K562 (cell line): ENCODE data around the gene ZNF358. TPM values are rescaled to one million over a fixed set of nuclear protein-coding genes. Genes with fewer than 3 reads are reported as not detected.

Experiments used
- ATAC-seq: fragments of 200-7000 bp; cut with Tn5 transposase; 3 replicates; pipeline ENCODE4 v1.9.1; 2020; ENCODE audit warnings: moderate library complexity
- BruUV-seq: library from RNA; stranded (reverse); fragments of 400-500 nt; replicated peaks from 2 replicates; lab custom pipeline; 2021; lab: Mats Ljungman, UMichigan
- CTCF ChIA-PET: fragments of 300-600 bp; formaldehyde crosslinking; extraction: SDS; loops from one replicate; lab custom pipeline; 2021; ENCODE audit warnings: low intra/inter-chr PET ratio; lab: Yijun Ruan, JAX
- POLR2A ChIA-PET: fragments of 300-600, 350-650 bp; sonication (Branson Sonifier 250); formaldehyde crosslinking; extraction: SDS; loops from one replicate; lab custom pipeline; 2021; ENCODE audit warnings: antibody characterized with exemption, inconsistent platforms; lab: Yijun Ruan, JAX
- DNase-seq, 4 experiments: peaks; one replicate each; pipeline versions ENCODE4 v3.0.0 to v3.0.0-alpha.2; 2011 to 2018; ENCODE audit warnings: low spot score in 3 of 4, mixed read lengths in 3 of 4; ENCODE audit errors: extremely low read depth in 1 of 4
- FAIRE-seq: peaks from 2 replicates; lab custom pipeline; 2011; peaks lifted over from hg19 to GRCh38; lab: Jason Lieb, UNC
- H2AFZ ChIP-seq: 2 replicates; pipeline ENCODE4 v1.6.0; 2011; ENCODE audit warnings: low read depth, low read length, control low read depth, inconsistent platforms
- H3K27ac ChIP-seq: fragments of 200-600 bp; 3 replicates; pipeline ENCODE4 v1.8.0; 2011; ENCODE audit warnings: low read depth, mild to moderate bottlenecking, control low read depth, inconsistent platforms, low read length, moderate library complexity, mixed read lengths; ENCODE audit errors: extremely low read depth
- H3K27me3 ChIP-seq, 2 experiments: fragments of 300-600 bp in 1 of 2; 2 replicates in 1 of 2; 3 replicates in 1 of 2; pipeline versions ENCODE4 v1.6.0 to v1.8.0; 2011; ENCODE audit warnings: inconsistent platforms in 2 of 2, low read length in 2 of 2, mild to moderate bottlenecking in 1 of 2, mixed read lengths in 1 of 2, moderate library complexity in 1 of 2; ENCODE audit not compliant: control insufficient read depth in 2 of 2, insufficient read depth in 2 of 2
- H3K36me3 ChIP-seq: fragments of 300-600 bp; 3 replicates; pipeline ENCODE4 v1.8.0; 2011; ENCODE audit warnings: mild to moderate bottlenecking, low read length, inconsistent platforms; ENCODE audit not compliant: control insufficient read depth, insufficient read depth
- H3K4me1 ChIP-seq, 2 experiments: fragments of 200-600 bp in 1 of 2; replicated peaks in 1 of 2; 2 replicates in 1 of 2; 3 replicates in 1 of 2; pipeline versions ENCODE4 v1.5.1 to v1.8.0; 2011; ENCODE audit warnings: inconsistent platforms in 2 of 2, low read length in 2 of 2, mild to moderate bottlenecking in 1 of 2, mixed read lengths in 1 of 2, moderate library complexity in 1 of 2; ENCODE audit not compliant: control insufficient read depth in 2 of 2, insufficient read depth in 2 of 2
- H3K4me2 ChIP-seq: 2 replicates; pipeline ENCODE4 v1.6.1; 2011; ENCODE audit warnings: low read length, control low read depth, inconsistent platforms, mixed read lengths; ENCODE audit not compliant: insufficient read depth
- H3K4me3 ChIP-seq: fragments of 200-600 bp; sonication (generic), shearing (Covaris generic); 2 replicates; pipeline ENCODE4 v1.5.1; 2016; ENCODE audit warnings: control low read depth, inconsistent platforms
- H3K79me2 ChIP-seq: fragments of 200-600 bp; 3 replicates; pipeline ENCODE4 v1.8.0; 2011; ENCODE audit warnings: low read length, inconsistent platforms; ENCODE audit not compliant: control insufficient read depth, insufficient read depth
- H3K9ac ChIP-seq, 2 experiments: 2 replicates each; pipeline versions ENCODE4 v1.6.0 to v1.6.1; 2011; ENCODE audit warnings: low read depth in 2 of 2, low read length in 2 of 2, control low read depth in 1 of 2, inconsistent platforms in 1 of 2, mild to moderate bottlenecking in 1 of 2, mixed read lengths in 1 of 2; ENCODE audit not compliant: insufficient read depth in 1 of 2
- H3K9me1 ChIP-seq: one replicate; pipeline ENCODE4 v1.6.0; 2011; ENCODE audit warnings: inconsistent platforms, mild to moderate bottlenecking, low read length, moderate library complexity; ENCODE audit not compliant: control insufficient read depth, insufficient read depth
- H3K9me3 ChIP-seq: replicated peaks from 2 replicates; pipeline ENCODE4 v1.5.1; 2011; ENCODE audit warnings: low read depth, low read length, inconsistent platforms; ENCODE audit not compliant: control insufficient read depth, insufficient read depth
- H4K20me1 ChIP-seq: replicated peaks from 2 replicates; pipeline ENCODE4 v1.6.1; 2011; ENCODE audit warnings: low read length, inconsistent platforms, mixed read lengths; ENCODE audit not compliant: control insufficient read depth, insufficient read depth
- CREBBP ChIP-seq: IDR thresholded peaks from one replicate; pipeline ENCODE4 v1.6.1; 2012; ENCODE audit warnings: low read depth, mild to moderate bottlenecking, control low read depth, inconsistent platforms, low read length
- DNMT1 ChIP-seq: fragments of 450-650 bp; IDR thresholded peaks from 2 replicates; pipeline ENCODE4 v1.6.1; 2016; ENCODE audit warnings: antibody characterized with exemption, mild to moderate bottlenecking
- EGR1 ChIP-seq: fragments of 450-650 bp; conservative IDR thresholded peaks from 2 replicates; pipeline ENCODE4 v1.6.1; 2017; ENCODE audit warnings: mild to moderate bottlenecking
- HMGN3 ChIP-seq: IDR thresholded peaks from 2 replicates; pipeline ENCODE4 v1.6.1; 2011; ENCODE audit warnings: borderline replicate concordance, low read depth, mild to moderate bottlenecking, mixed read lengths, low read length; ENCODE audit not compliant: insufficient read length; ENCODE audit errors: extremely low read depth
- NR2C1 ChIP-seq, 2 experiments: fragments of 450-650 bp; IDR thresholded peaks; 2 replicates each; pipeline ENCODE4 v1.6.1; 2017; ENCODE audit warnings: mild to moderate bottlenecking in 2 of 2, antibody characterized with exemption in 1 of 2, inconsistent platforms in 1 of 2, missing compliant biosample characterization in 1 of 2, missing genetic modification characterization in 1 of 2
- POLR2G ChIP-seq: fragments of 200-400 bp; formaldehyde crosslinking; IDR thresholded peaks from 2 replicates; pipeline ENCODE4 v1.6.1; 2017; ENCODE audit warnings: low read depth, mild to moderate bottlenecking, antibody characterized with exemption, low read length, moderate library complexity
- TBP ChIP-seq: optimal IDR thresholded peaks from 2 replicates; pipeline ENCODE3; 2011; ENCODE audit warnings: low read depth, low read length, improper control_type of control experiment
- TRIM24 ChIP-seq, 2 experiments: fragments of 450-650 bp; IDR thresholded peaks; 2 replicates each; pipeline ENCODE4 v1.6.1; 2016
- YY1 ChIP-seq, 3 experiments: IDR thresholded peaks; 2 replicates each; pipeline ENCODE4 v1.6.1; 2011; ENCODE audit warnings: low read length in 2 of 3, mild to moderate bottlenecking in 2 of 3, moderate library complexity in 2 of 3, borderline replicate concordance in 1 of 3, control low read depth in 1 of 3, low read depth in 1 of 3; ENCODE audit not compliant: insufficient read depth in 3 of 3, insufficient replicate concordance in 2 of 3, control insufficient read depth in 1 of 3, insufficient read length in 1 of 3; ENCODE audit errors: extremely low read depth in 1 of 3
- ZNF232 ChIP-seq: sonication (generic); formaldehyde crosslinking; IDR thresholded peaks from 2 replicates; pipeline ENCODE4 v1.8.0; 2022; ENCODE audit warnings: mild to moderate bottlenecking, missing genetic modification reagents
- WGBS: fragments of 100-300 bp; shearing (Covaris generic); methylation state at CpG from one replicate; pipeline ENCODE4 v1.1.6; 2016; ENCODE audit warnings: low coverage, mixed read lengths; ENCODE audit not compliant: insufficient coverage; ENCODE audit errors: missing lambda C conversion rate; 5-methylcytosine and 5-hydroxymethylcytosine counted together
- in situ Hi-C: fragments of 300-500 bp; cut with MboI; formaldehyde crosslinking; loops from 4 replicates; pipeline ENCODE4 v1.15.0; 2018; ENCODE audit warnings: inconsistent platforms, mixed read lengths
- intact Hi-C: fragments of 100-400 bp; cut with micrococcal nuclease; formaldehyde crosslinking; loops from 2 replicates; pipeline ENCODE4 v1.14.2; 2022
- polyA plus RNA-seq, 8 experiments: library from polyadenylated mRNA; depleted of rRNA in 4 of 8; stranded (reverse) in 5 of 8; unstranded in 3 of 8; fragments of >200 nt; fragmentation: Nextera tagmentation in 2 of 8; fragmentation: Illumina TruSeq in 1 of 8; extraction: Ambion mirVana in 2 of 8; extraction: Trizol in 1 of 8; gene quantifications; 2 replicates each; pipeline versions ENCODE4 v1.2.1 to v1.2.3, GENCODE V29; 2011 to 2014; ENCODE audit warnings: inconsistent platforms in 1 of 8, missing spikeins in 1 of 8
- total RNA-seq, 7 experiments: library from RNA; depleted of rRNA in 6 of 7; stranded (reverse); fragments of >200 nt in 6 of 7; fragmentation: Illumina TruSeq in 2 of 7; extraction: Trizol in 2 of 7; gene quantifications; 2 replicates each; pipeline versions ENCODE4 v1.2.1 to v1.2.3, GENCODE V29; 2011 to 2021; ENCODE audit warnings: low replicate concordance in 1 of 7
- TF ChIP-seq, protein P1 (sequence below): sonication (generic); formaldehyde crosslinking; IDR thresholded peaks from 2 replicates; pipeline ENCODE4 v1.8.1; 2023; ENCODE audit warnings: mild to moderate bottlenecking, missing genetic modification reagents

The ZNF358 gene
- total and polyA plus RNA-seq, 9 of the 15 experiments (the other 6 are each of a cell fraction or from before 2014, with no cell fraction given), result 0.04 to 17.2 (median 4.9) TPM

DNA sequence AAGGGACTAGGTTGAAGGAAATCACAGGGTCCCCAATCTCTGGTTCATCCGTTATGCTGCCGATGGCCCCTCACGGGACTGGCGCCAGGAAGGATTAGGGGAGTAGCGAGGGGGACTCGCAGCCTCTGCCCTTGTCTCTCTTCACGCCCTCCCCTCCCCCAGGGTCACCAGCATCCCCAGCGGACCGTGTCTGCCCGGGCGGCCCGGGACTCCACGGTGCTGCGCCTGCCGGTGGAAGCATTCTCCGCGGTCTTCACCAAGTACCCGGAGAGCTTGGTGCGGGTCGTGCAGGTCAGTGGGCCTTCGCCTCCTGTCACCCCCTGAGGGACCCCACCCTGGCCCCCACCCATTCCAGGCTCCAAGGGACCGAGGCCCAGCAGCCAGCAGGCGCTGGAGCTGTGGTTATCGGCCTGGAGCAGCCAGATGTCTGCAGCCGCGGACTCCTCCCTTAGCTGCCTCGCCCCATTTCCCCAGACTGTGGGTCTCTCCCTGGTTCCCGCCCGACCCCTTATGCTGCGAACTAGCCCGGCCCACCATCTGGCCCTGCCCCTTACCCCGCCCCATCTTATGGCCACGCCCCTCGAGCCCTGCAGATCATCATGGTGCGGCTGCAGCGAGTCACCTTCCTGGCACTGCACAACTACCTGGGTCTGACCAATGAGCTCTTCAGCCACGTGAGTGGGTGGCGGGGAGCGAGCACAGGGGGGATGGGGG, 25.0 kb downstream of the ZNF358 start:
- Histone ChIP-seq H3K4me1 (peaks cover 12 to 45% of the 10 kb centered on the region in 2 experiments; a peak in 4 of 5 replicates), H3K4me3 (no peak overlapping the region), H2AFZ (no peak overlapping the region), H3K9ac (peak overlapping the region in 1 of 2 experiments; percentile 69; a peak in 1 of 4 replicates), H3K4me2 (no peak overlapping the region), H3K27ac (no peak overlapping the region; the same call in 2 of the 3 replicates), H3K9me1 (no peaks in the 10 kb centered on the region), H3K27me3 (no peaks in the 10 kb centered on the region), H4K20me1 (no peaks in the 10 kb centered on the region), H3K9me3 (no peaks in the 10 kb centered on the region), H3K79me2 (no peaks in the 10 kb centered on the region), H3K36me3 (peaks cover 13% of the 10 kb centered on the region; the same call in 1 of the 3 replicates)
- ATAC-seq, result peak; percentile 98
- DNase-seq, result peak; percentile 73 to 88 (median 83)
- POLR2A ChIA-PET, result no interaction called here
- in situ Hi-C loops, result no loop called here
- no peak for FAIRE-seq
- no TSS peak for BruUV-seq
- intact Hi-C loops, result no loop called here
- CTCF ChIA-PET, result no interaction called here
- TF ChIP-seq DNMT1 (no peak), EGR1 (peak; percentile 45), TRIM24 (IDR thresholded peaks at IDR 0.05) (no peak), NR2C1 (IDR thresholded peaks at IDR 0.05) (no peak), NR2C1 (tag; IDR thresholded peaks at IDR 0.05) (no peak), HMGN3 (peak; percentile 48), POLR2G (0 out of 2 replicates have a peak, but pooled peaks have one; percentile 14), CREBBP (no peak), TBP (peak; percentile 20), ZNF232 (CRISPR knock-in tag) (no peak), YY1 (IDR thresholded peaks at IDR 0.05; ENCODE audit: borderline replicate concordance in 1 of 3, control insufficient read depth in 1 of 3, extremely low read depth in 1 of 3, insufficient read depth in 3 of 3, insufficient read length in 1 of 3, insufficient replicate concordance in 2 of 3, low read depth in 1 of 3, low read length in 2 of 3) (peak in 1 of 3 experiments; percentile 7)
- TF ChIP-seq, protein P1, sequence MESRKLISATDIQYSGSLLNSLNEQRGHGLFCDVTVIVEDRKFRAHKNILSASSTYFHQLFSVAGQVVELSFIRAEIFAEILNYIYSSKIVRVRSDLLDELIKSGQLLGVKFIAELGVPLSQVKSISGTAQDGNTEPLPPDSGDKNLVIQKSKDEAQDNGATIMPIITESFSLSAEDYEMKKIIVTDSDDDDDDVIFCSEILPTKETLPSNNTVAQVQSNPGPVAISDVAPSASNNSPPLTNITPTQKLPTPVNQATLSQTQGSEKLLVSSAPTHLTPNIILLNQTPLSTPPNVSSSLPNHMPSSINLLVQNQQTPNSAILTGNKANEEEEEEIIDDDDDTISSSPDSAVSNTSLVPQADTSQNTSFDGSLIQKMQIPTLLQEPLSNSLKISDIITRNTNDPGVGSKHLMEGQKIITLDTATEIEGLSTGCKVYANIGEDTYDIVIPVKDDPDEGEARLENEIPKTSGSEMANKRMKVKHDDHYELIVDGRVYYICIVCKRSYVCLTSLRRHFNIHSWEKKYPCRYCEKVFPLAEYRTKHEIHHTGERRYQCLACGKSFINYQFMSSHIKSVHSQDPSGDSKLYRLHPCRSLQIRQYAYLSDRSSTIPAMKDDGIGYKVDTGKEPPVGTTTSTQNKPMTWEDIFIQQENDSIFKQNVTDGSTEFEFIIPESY (CRISPR knock-in tag), result 0 out of 2 replicates have a peak, but pooled peaks have one; percentile 35
- 33% methylated on average over 18 of the region's 39 CpGs for WGBS
